Hepatocyte (in vitro differentiated cells): ENCODE data around the gene PDE4D. TPM values are rescaled to one million over a fixed set of nuclear protein-coding genes. Genes with fewer than 3 reads are reported as not detected.

ENCODE experiments used
- DNase-seq: peaks from one replicate; pipeline ENCODE4 v3.0.0-alpha.2; 2016; ENCODE audit warnings: low spot score
- H2AFZ ChIP-seq: fragments of 200-600 bp; sonication (generic); 2 replicates; pipeline ENCODE4 v1.6.0; 2016; ENCODE audit warnings: antibody characterized with exemption, mild to moderate bottlenecking
- H3K27ac ChIP-seq: fragments of 200-600 bp; sonication (generic); 2 replicates; pipeline ENCODE4 v1.5.1; 2016; ENCODE audit warnings: mild to moderate bottlenecking
- H3K27me3 ChIP-seq: fragments of 200-600 bp; sonication (generic); 2 replicates; pipeline ENCODE4 v1.6.1; 2016
- H3K36me3 ChIP-seq: fragments of 200-600 bp; sonication (generic); replicated peaks from 2 replicates; pipeline ENCODE4 v1.5.1; 2016; ENCODE audit warnings: low read depth; ENCODE audit not compliant: insufficient read depth
- H3K4me1 ChIP-seq: fragments of 200-600 bp; sonication (generic); 2 replicates; pipeline ENCODE4 v1.5.1; 2016; ENCODE audit warnings: mild to moderate bottlenecking, moderate library complexity; ENCODE audit not compliant: insufficient read depth
- H3K4me2 ChIP-seq: fragments of 200-600 bp; sonication (generic); 2 replicates; pipeline ENCODE4 v1.6.0; 2016
- H3K4me3 ChIP-seq: fragments of 200-600 bp; sonication (generic); 2 replicates; pipeline ENCODE4 v1.5.1; 2016; ENCODE audit warnings: mild to moderate bottlenecking
- H3K79me2 ChIP-seq: fragments of 200-600 bp; sonication (generic); 2 replicates; pipeline ENCODE4 v1.6.0; 2017; ENCODE audit warnings: mild to moderate bottlenecking
- H3K9me2 ChIP-seq: fragments of 200-600 bp; sonication (generic); replicated peaks from 2 replicates; pipeline ENCODE4 v1.6.0; 2017; ENCODE audit warnings: mild to moderate bottlenecking; ENCODE audit not compliant: insufficient read depth
- H3K9me3 ChIP-seq: fragments of 200-600 bp; sonication (generic); 2 replicates; pipeline ENCODE4 v1.5.1; 2016; ENCODE audit warnings: low read depth, mild to moderate bottlenecking
- H4K20me1 ChIP-seq: fragments of 200-600 bp; sonication (generic); 2 replicates; pipeline ENCODE4 v1.6.0; 2016; ENCODE audit warnings: mild to moderate bottlenecking; ENCODE audit not compliant: insufficient read depth, poor library complexity, severe bottlenecking
- EZH2 ChIP-seq: fragments of 200-600 bp; sonication (generic); IDR thresholded peaks from 2 replicates; pipeline ENCODE4 v1.6.1; 2016; ENCODE audit warnings: antibody characterized with exemption, mild to moderate bottlenecking, borderline replicate concordance
- EZH2phosphoT487 ChIP-seq: fragments of 200-600 bp; sonication (generic); IDR thresholded peaks from one replicate; pipeline ENCODE4 v1.6.1; 2018; ENCODE audit warnings: antibody characterized with exemption, mild to moderate bottlenecking, low read depth, moderate library complexity; ENCODE audit not compliant: unreplicated experiment, severe bottlenecking
- WGBS: methylation state at CpG from one replicate; pipeline ENCODE4 v1.1.6; 2016; ENCODE audit warnings: low lambda C conversion rate; ENCODE audit errors: missing lambda C conversion rate; 5-methylcytosine and 5-hydroxymethylcytosine counted together
- polyA plus RNA-seq: library from polyadenylated mRNA; unstranded; fragments of >200 nt; fragmentation: Nextera tagmentation; extraction: Ambion mirVana; gene quantifications from 2 replicates; pipeline ENCODE4 v1.2.1, GENCODE V29; 2016
- total RNA-seq: library from RNA; depleted of rRNA; stranded (reverse); fragments of >200 nt; gene quantifications from 2 replicates; pipeline ENCODE4 v1.2.3, GENCODE V29; 2014
- TF ChIP-seq, protein P1 (sequence below): fragments of 200-600 bp; sonication (generic); IDR thresholded peaks from 2 replicates; pipeline ENCODE4 v1.5.1; 2016; ENCODE audit warnings: antibody characterized with exemption, mild to moderate bottlenecking; ENCODE audit not compliant: poor library complexity

Gene PDE4D
- total and polyA plus RNA-seq, 2 experiments from 2014 or later = 14.5 to 45.2 TPM

DNA sequence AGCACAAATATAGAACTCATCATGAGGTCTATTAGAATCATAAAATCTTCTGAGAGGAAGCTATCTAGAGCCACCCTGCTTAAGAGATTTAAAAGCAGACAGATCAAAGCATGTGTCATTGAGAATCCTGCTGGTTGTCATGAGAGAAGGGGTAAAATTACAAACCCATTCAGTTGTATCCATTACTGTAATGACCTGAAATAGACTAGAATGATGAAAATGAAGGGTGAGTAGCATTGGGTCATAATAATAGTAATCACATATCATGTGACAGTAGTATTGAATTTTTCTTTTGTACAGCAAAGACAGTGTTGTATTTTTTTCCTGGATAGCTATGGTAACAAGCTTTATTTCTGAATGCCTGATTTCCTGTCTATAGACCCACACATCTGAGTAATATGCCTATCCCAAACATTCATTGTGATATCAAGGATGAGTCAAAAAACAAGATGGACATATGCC is 149.0 kb downstream of the PDE4D start:
- no peak for DNase-seq
- Histone ChIP-seq H2AFZ (no peak overlapping the region), H3K4me3 (no peak overlapping the region), H3K79me2 (peaks cover 12% of the 10 kb centered on the region), H3K4me2 (peak overlapping the region; percentile 54), H3K27me3 (no peaks in the 10 kb centered on the region), H3K27ac (peak overlapping the region; percentile 83), H3K4me1 (peaks cover 7% of the 10 kb centered on the region), H3K9me2 (no peaks in the 10 kb centered on the region), H4K20me1 (no peaks in the 10 kb centered on the region), H3K9me3 (no peaks in the 10 kb centered on the region), H3K36me3 (no peaks in the 10 kb centered on the region)
- TF ChIP-seq EZH2phosphoT487 (no peak), EZH2 (no peak)
- TF ChIP-seq, protein P1, sequence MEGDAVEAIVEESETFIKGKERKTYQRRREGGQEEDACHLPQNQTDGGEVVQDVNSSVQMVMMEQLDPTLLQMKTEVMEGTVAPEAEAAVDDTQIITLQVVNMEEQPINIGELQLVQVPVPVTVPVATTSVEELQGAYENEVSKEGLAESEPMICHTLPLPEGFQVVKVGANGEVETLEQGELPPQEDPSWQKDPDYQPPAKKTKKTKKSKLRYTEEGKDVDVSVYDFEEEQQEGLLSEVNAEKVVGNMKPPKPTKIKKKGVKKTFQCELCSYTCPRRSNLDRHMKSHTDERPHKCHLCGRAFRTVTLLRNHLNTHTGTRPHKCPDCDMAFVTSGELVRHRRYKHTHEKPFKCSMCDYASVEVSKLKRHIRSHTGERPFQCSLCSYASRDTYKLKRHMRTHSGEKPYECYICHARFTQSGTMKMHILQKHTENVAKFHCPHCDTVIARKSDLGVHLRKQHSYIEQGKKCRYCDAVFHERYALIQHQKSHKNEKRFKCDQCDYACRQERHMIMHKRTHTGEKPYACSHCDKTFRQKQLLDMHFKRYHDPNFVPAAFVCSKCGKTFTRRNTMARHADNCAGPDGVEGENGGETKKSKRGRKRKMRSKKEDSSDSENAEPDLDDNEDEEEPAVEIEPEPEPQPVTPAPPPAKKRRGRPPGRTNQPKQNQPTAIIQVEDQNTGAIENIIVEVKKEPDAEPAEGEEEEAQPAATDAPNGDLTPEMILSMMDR = no peak

DNA sequence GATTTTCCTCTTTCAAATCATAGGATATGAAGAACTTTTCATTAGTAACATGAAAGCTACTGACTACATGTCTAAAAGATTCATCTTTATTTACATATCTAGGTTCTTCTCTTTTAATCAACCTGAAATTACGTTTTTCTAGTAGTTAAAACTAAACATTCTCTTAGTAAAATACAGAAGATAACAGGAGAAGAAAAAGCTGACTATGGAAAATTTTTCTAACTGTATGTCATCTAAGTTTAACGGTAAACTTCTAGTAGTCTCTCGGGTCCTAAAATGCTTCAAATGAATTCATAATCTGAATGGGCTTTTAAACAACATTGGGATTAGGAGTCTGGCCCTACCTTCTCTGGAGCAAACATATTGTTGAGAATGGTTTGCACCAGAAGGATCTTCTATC is 151.9 kb downstream of the PDE4D start:
- Histone ChIP-seq H4K20me1 (no peaks in the 10 kb centered on the region), H3K36me3 (no peaks in the 10 kb centered on the region), H3K27ac (no peak overlapping the region), H3K27me3 (no peaks in the 10 kb centered on the region), H2AFZ (no peak overlapping the region), H3K9me3 (no peaks in the 10 kb centered on the region), H3K9me2 (no peaks in the 10 kb centered on the region), H3K4me1 (peaks cover 7% of the 10 kb centered on the region), H3K4me2 (no peak overlapping the region), H3K4me3 (no peak overlapping the region), H3K79me2 (peaks cover 9% of the 10 kb centered on the region)
- TF ChIP-seq, protein P1 = no peak
- TF ChIP-seq EZH2 (no peak), EZH2phosphoT487 (no peak)
- 87% methylated on average over 3 of the region's 3 CpGs for WGBS
- no peak for DNase-seq

DNA sequence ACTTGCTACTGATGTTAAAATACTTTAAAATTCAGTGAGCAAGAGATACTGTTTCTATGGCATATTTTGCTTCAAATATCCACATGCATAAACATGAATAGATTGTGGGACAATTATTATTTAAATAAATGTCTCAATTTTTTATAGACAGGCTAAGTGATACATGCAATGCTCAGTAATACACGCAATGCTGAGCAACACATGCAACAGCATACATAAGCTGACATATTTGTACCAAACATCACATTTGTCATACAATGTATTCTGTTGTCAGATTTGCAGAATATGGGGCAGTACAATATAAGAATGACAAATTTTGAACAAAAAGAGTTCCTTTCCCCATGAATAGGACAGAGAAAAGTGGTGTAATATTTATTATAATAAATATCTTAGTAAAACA is 155.5 kb downstream of the PDE4D start:
- DNase-seq = no peak
- H3K9me2 ChIP-seq = no peaks in the 10 kb centered on the region
- H3K4me3 ChIP-seq = no peak overlapping the region
- 87% methylated on average over 1 of the region's 1 CpG for WGBS
- TF ChIP-seq, protein P1 = no peak
- TF ChIP-seq EZH2 (no peak), EZH2phosphoT487 (no peak)
- H4K20me1 ChIP-seq = no peaks in the 10 kb centered on the region
- no peak overlapping the region for H3K4me2 ChIP-seq
- H3K27me3 ChIP-seq = no peaks in the 10 kb centered on the region
- no peaks in the 10 kb centered on the region for H3K36me3 ChIP-seq
- peaks cover 9% of the 10 kb centered on the region for H3K79me2 ChIP-seq
- H2AFZ ChIP-seq = no peak overlapping the region
- H3K4me1 ChIP-seq = no peaks in the 10 kb centered on the region
- no peak overlapping the region for H3K27ac ChIP-seq
- H3K9me3 ChIP-seq = no peaks in the 10 kb centered on the region

DNA sequence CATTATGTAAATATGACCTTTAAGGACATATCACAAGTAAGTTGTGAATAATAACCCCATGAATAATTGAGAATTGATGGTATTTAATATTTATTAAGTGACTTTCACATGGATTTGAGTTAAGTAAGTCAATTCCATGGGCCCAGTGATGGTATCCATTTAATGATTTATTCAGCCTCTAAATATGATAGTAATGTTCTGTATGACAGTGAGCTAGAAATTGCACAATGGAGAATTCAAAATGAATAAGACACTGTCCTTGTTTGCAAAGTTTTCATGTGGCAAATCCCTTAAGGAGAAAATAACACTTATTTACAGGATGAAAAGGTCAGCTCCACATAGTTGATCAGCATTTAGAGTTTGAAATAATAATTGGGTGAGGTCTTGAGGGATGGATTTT is 160.7 kb downstream of the PDE4D start:
- DNase-seq = no peak
- no peak overlapping the region for H2AFZ ChIP-seq

More for the DNA sequence above, 160.7 kb downstream of the PDE4D start:
- Histone ChIP-seq H3K36me3 (no peaks in the 10 kb centered on the region), H3K4me3 (no peak overlapping the region), H3K9me3 (no peaks in the 10 kb centered on the region), H3K9me2 (no peaks in the 10 kb centered on the region), H3K27me3 (no peaks in the 10 kb centered on the region), H3K4me1 (no peaks in the 10 kb centered on the region), H3K27ac (no peak overlapping the region), H3K79me2 (peaks cover 4% of the 10 kb centered on the region), H4K20me1 (no peaks in the 10 kb centered on the region), H3K4me2 (no peak overlapping the region)
- TF ChIP-seq, protein P1 = no peak
- TF ChIP-seq EZH2 = no peak
- no peak for TF ChIP-seq EZH2phosphoT487
